GM12892 (cell line): ENCODE data around the gene ACTRT2.

Experiments used
- DNase-seq: peaks from one replicate; pipeline ENCODE4 v3.0.0; 2011; ENCODE audit not compliant: insufficient read length
- FAIRE-seq: peaks from 2 replicates; lab custom pipeline; 2011; peaks lifted over from hg19 to GRCh38; lab: Jason Lieb, UNC
- POLR2A ChIP-seq: IDR thresholded peaks from 2 replicates; pipeline ENCODE4 v1.6.1; 2011; ENCODE audit warnings: low read depth, low read length, control low read depth
- POLR2AphosphoS5 ChIP-seq: IDR thresholded peaks from 2 replicates; pipeline ENCODE4 v1.6.1; 2011; ENCODE audit warnings: low read depth, low read length, control low read depth
- TAF1 ChIP-seq: IDR thresholded peaks from 2 replicates; pipeline ENCODE4 v1.6.1; 2011; ENCODE audit warnings: low read depth, mild to moderate bottlenecking, control low read depth, low read length, borderline replicate concordance

ACTRT2 gene

GRCh38 chr1:3070309-3070643 is 49.0 kb downstream of the ACTRT2 start:
- no peak for FAIRE-seq
- no peak for DNase-seq
- TF ChIP-seq TAF1 (no peak), POLR2AphosphoS5 (no peak), POLR2A (no peak)

- TF ChIP-seq POLR2AphosphoS5 (no peak), POLR2A (no peak), TAF1 (no peak)
- no peak for DNase-seq
- no peak for FAIRE-seq
Measured at GRCh38 chr1:3070644-3071564, 49.6 kb downstream of the ACTRT2 start.

- no peak for FAIRE-seq
- TF ChIP-seq TAF1, result no peak
- TF ChIP-seq POLR2AphosphoS5, result no peak
- TF ChIP-seq POLR2A, result no peak
- DNase-seq, result no peak
Measured at GRCh38 chr1:3071565-3072390, 50.5 kb downstream of the ACTRT2 start.
